NCI-H345 treated with DMSO at 0.1 percent for 48 hours (cell line): Measurements from ENCODE around the gene RAB3C.
A peak's percentile ranks its signal among the peaks of the same experiment; 100 is the strongest.

Source experiments
- DNase-seq: peaks from one replicate; lab custom pipeline; 2025; ENCODE audit not compliant: unreplicated experiment; lab: John Stamatoyannopoulos, UW

Gene RAB3C

GRCh38 chr5:58860680-58861079 lies 277.8 kb downstream of the RAB3C start:
- DNase-seq, result no peak

GRCh38 chr5:58868931-58869330 lies 286.1 kb downstream of the RAB3C start:
- DNase-seq, result no peak

GRCh38 chr5:58871648-58872242 lies 288.9 kb downstream of the RAB3C start:
- DNase-seq, result peak; percentile 10

- DNase-seq, result no peak
These were observed 289.9 kb downstream of the RAB3C start for GRCh38 chr5:58872670-58873273.

GRCh38 chr5:58875599-58875998 lies 292.7 kb downstream of the RAB3C start:
- DNase-seq, result no peak

- DNase-seq, result no peak
These were observed 302.4 kb downstream of the RAB3C start for GRCh38 chr5:58885260-58885659.

GRCh38 chr5:58886315-58887207 lies 303.7 kb downstream of the RAB3C start:
- DNase-seq, result peak; percentile 40

- no peak for DNase-seq
These were observed 304.4 kb downstream of the RAB3C start for GRCh38 chr5:58887311-58887710.

- DNase-seq, result no peak
These were observed 305.0 kb downstream of the RAB3C start for GRCh38 chr5:58887721-58888409.

- DNase-seq, result no peak
These were observed 307.4 kb downstream of the RAB3C start for GRCh38 chr5:58890265-58890664.

- DNase-seq, result no peak
These were observed 307.8 kb downstream of the RAB3C start for GRCh38 chr5:58890701-58891085.

- DNase-seq, result peak; percentile 68
These were observed 308.5 kb downstream of the RAB3C start for GRCh38 chr5:58891086-58891970.

GRCh38 chr5:58891971-58892343 lies 309.1 kb downstream of the RAB3C start:
- DNase-seq, result no peak

GRCh38 chr5:58893551-58893950 lies 310.7 kb downstream of the RAB3C start:
- no peak for DNase-seq

GRCh38 chr5:58898006-58898405 lies 315.1 kb downstream of the RAB3C start:
- no peak for DNase-seq

GRCh38 chr5:58898538-58898937 lies 315.7 kb downstream of the RAB3C start:
- DNase-seq, result no peak

GRCh38 chr5:58901271-58901670 lies 318.4 kb downstream of the RAB3C start:
- no peak for DNase-seq

GRCh38 chr5:58902305-58902704 lies 319.4 kb downstream of the RAB3C start:
- no peak for DNase-seq

- DNase-seq, result no peak
These were observed 319.9 kb downstream of the RAB3C start for GRCh38 chr5:58902765-58903164.

GRCh38 chr5:58904737-58905136 lies 321.9 kb downstream of the RAB3C start:
- DNase-seq, result no peak

- no peak for DNase-seq
These were observed 323.1 kb downstream of the RAB3C start for GRCh38 chr5:58905944-58906343.
